Large intestine (tissue), 3 donors: Measurements from ENCODE around the gene NOS3. TPM values are rescaled to one million over a fixed set of nuclear protein-coding genes. Genes with fewer than 3 reads are reported as not detected.

Experiments used
- DNase-seq, 2 donors: peaks; one replicate each; pipeline versions ENCODE4 v3.0.0 to v3.0.0-alpha.2; 2013
- H3K27ac ChIP-seq: one replicate; pipeline ENCODE4 v1.5.1; 2013; ENCODE audit warnings: low read length
- H3K27me3 ChIP-seq: 2 replicates; pipeline ENCODE4 v1.6.1; 2013; ENCODE audit warnings: low read length; ENCODE audit not compliant: control insufficient read depth, insufficient read depth
- H3K36me3 ChIP-seq: 2 replicates; pipeline ENCODE4 v1.6.1; 2013; ENCODE audit warnings: low read length; ENCODE audit not compliant: control insufficient read depth, insufficient read depth
- H3K4me1 ChIP-seq: one replicate; pipeline ENCODE4 v1.6.1; 2013; ENCODE audit warnings: low read length; ENCODE audit not compliant: control insufficient read depth, insufficient read depth
- H3K4me3 ChIP-seq: one replicate; pipeline ENCODE4 v1.5.1; 2013; ENCODE audit warnings: low read length
- H3K9me3 ChIP-seq: one replicate; pipeline ENCODE4 v1.6.1; 2013; ENCODE audit warnings: mild to moderate bottlenecking, low read depth, low read length, moderate library complexity; ENCODE audit not compliant: control insufficient read depth
- WGBS: methylation state at CpG from one replicate; pipeline ENCODE4 v1.1.5; 2013; ENCODE audit warnings: low lambda C conversion rate; ENCODE audit not compliant: insufficient coverage; 5-methylcytosine and 5-hydroxymethylcytosine counted together
- polyA plus RNA-seq: library from polyadenylated mRNA; unstranded; fragments of 120-200 nt; gene quantifications from one replicate; pipeline ENCODE4 v1.2.1, GENCODE V29; 2013

The NOS3 gene
- polyA plus RNA-seq, 1 donor = 10.3 TPM

- Histone ChIP-seq H3K4me1 (peaks cover 11% of the 10 kb centered on the region), H3K27me3 (peaks cover 3% of the 10 kb centered on the region), H3K9me3 (no peaks in the 10 kb centered on the region), H3K36me3 (peaks cover 15% of the 10 kb centered on the region), H3K4me3 (peak overlapping the region; percentile 68), H3K27ac (peak overlapping the region; percentile 76)
- WGBS = no CpG with 5 or more reads among the region's 17 CpGs
- no peak for DNase-seq
These were observed 38.2 kb downstream of the NOS3 start for GRCh38 chr7:151028948-151029501.

DNA sequence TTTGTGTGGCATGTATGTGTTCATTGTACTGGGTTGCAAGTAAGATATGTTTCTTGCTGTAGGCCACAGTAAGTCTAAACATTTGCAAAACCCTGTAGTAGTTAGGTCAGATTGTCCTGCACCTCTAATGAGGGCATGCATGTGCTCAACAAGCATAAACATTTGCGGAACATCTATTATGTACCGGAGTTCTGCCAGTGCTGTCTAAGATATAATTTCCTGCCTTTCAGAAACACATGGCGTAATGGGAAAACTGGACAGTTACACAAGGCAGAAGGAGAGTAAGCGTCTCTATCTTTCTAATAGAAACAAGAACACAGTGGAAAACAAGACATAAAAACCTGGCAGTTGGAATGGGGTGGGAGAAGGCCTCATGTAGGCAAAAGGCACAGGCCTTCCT lies 40.2 kb downstream of the NOS3 start:
- H3K4me1 ChIP-seq = peaks cover 11% of the 10 kb centered on the region
- H3K27me3 ChIP-seq = no peaks in the 10 kb centered on the region
- H3K36me3 ChIP-seq = peaks cover 34% of the 10 kb centered on the region
- no peak overlapping the region for H3K4me3 ChIP-seq
- no peak overlapping the region for H3K27ac ChIP-seq
- no peak for DNase-seq
- H3K9me3 ChIP-seq = no peaks in the 10 kb centered on the region
- WGBS = no CpG with 5 or more reads among the region's 4 CpGs

DNA sequence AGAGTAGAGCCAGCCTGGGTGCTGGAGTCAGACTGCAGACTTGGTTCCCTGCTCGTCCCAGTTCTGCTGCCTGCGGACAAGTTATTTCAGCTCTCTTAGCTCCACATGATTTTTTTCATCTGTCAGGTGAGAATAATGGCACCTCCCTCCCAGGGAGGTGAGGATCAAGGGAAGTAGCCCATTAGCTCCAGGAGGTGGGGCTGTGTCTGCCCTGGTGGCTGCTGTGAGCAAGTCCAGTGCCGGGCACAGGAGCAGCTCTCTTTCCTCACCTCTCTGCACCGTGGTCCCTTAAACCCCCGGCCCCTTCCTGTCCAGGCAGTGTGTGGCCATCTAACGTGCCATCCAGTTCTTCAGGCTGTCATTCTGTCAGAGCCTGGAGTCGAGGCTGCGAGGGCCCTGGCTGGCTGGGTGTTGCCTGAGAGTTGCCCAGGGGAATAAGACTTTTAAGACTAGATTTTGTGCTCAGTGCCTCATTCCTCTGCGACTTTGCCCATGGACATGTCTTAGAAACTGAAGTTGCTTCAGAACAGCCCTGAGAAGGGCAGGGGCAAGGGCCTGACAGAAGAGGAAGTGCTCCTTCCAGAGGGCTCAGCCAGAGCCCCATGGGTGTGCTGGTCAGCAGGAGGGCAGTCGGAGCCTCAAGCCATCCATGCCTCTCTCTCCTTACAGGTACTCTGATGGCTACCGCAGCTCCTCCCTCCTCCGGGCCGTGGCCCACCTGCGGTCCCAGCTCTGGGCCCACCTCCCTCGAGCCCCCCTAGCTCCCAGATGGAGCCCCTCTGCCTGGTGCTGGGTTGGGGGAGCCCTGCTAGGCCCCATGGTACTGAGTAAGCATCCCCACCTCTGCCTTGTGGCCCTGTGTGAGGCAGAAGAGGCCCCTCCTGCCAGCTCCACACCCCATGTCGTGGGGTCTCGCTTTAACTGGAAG lies 42.4 kb downstream of the NOS3 start:
- H3K9me3 ChIP-seq = no peaks in the 10 kb centered on the region
- no peaks in the 10 kb centered on the region for H3K27me3 ChIP-seq
- DNase-seq = no peak
- peaks cover 48% of the 10 kb centered on the region for H3K36me3 ChIP-seq
- peaks cover 4% of the 10 kb centered on the region for H3K4me1 ChIP-seq
- H3K4me3 ChIP-seq = no peak overlapping the region
- no CpG with 5 or more reads among the region's 17 CpGs for WGBS
- no peak overlapping the region for H3K27ac ChIP-seq

DNA sequence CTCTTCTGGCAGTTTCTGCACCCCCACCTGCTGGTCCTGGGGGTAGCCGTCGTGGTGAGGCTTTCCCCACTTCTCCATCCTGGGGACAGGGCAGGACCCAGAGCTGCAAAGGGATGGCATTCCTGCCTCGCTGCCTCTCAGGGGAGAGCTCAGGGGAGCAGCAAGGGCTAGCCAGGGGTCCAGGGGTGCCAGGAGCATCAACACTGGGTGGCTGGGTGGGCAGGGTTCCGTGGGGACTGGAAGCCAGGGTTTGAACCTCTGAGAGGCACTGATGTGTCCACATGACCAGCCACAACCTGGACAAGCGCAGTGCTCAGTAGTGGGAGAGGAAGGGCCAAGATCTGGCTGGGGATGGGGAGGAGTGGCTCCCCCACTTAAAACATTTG lies 43.0 kb downstream of the NOS3 start:
- WGBS = no CpG with 5 or more reads among the region's 5 CpGs
- no peak overlapping the region for H3K4me3 ChIP-seq
- no peak overlapping the region for H3K27ac ChIP-seq
- no peaks in the 10 kb centered on the region for H3K9me3 ChIP-seq
- H3K36me3 ChIP-seq = peaks cover 48% of the 10 kb centered on the region
- peaks cover 7% of the 10 kb centered on the region for H3K4me1 ChIP-seq
- no peaks in the 10 kb centered on the region for H3K27me3 ChIP-seq
- DNase-seq = no peak

DNA sequence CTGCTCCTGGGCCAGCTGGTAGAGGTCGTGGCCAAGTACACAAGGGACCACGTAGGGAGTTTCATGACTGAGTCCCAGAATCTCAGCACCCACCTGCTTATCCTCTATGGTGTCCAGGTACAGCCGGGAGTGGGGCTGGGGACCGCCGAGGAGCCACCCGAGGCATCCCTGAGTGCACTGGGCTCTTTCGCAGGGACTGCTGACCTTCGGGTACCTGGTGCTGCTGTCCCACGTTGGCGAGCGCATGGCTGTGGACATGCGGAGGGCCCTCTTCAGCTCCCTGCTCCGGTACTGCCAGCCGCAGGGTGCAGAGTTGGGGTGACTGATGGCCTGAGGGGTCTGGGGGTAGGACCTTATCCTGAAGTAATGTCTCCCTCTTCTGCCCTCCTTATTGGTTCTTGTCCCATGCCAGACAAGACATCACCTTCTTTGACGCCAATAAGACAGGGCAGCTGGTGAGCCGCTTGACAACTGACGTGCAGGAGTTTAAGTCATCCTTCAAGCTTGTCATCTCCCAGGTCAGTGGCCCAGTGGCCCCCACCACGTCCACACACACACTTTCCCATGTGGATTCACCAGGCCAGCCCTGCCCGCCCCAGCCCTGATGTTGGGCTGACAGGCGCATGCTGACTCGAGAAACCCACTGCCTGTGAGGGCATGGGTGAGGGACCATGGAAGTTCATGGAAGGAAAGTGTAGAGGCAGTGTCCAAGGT lies 43.7 kb downstream of the NOS3 start:
- no CpG with 5 or more reads among the region's 21 CpGs for WGBS
- H3K9me3 ChIP-seq = no peaks in the 10 kb centered on the region
- peaks cover 48% of the 10 kb centered on the region for H3K36me3 ChIP-seq
- DNase-seq = no peak
- peaks cover 10% of the 10 kb centered on the region for H3K4me1 ChIP-seq
- no peak overlapping the region for H3K27ac ChIP-seq
- H3K27me3 ChIP-seq = no peaks in the 10 kb centered on the region
- H3K4me3 ChIP-seq = no peak overlapping the region

DNA sequence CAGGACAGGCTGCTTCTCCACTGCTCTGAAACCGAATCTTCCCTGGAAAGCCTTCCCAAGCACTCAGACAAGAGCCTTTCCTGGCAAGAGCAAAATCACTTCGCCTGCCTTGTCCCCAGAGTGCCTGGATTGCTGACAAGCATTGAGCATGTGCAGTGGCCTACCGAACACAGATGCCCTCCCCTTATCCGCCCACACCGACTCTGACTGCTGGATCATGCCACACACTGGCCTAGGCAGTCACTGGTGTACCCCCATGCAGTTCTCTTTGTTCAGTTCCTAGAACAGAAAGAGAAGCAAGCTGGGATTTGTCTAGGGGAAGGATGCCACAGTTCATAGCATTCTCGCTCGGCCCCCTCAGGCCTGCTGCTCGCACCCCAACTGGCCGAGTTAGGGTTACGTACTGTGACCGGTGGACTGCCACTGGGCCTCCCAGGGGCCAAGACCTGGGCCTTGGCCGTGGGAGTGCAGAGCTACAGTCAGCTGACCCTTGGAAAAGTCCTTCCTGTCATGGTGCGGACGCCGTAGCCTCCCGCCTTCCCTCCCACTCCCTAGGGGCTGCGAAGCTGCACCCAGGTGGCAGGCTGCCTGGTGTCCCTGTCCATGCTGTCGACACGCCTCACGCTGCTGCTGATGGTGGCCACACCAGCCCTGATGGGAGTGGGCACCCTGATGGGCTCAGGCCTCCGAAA lies 44.4 kb downstream of the NOS3 start:
- WGBS = no CpG with 5 or more reads among the region's 21 CpGs
- Histone ChIP-seq H3K9me3 (no peaks in the 10 kb centered on the region), H3K4me1 (peaks cover 17% of the 10 kb centered on the region), H3K4me3 (no peak overlapping the region), H3K27me3 (no peaks in the 10 kb centered on the region), H3K36me3 (peaks cover 48% of the 10 kb centered on the region), H3K27ac (no peak overlapping the region)
- no peak for DNase-seq

DNA sequence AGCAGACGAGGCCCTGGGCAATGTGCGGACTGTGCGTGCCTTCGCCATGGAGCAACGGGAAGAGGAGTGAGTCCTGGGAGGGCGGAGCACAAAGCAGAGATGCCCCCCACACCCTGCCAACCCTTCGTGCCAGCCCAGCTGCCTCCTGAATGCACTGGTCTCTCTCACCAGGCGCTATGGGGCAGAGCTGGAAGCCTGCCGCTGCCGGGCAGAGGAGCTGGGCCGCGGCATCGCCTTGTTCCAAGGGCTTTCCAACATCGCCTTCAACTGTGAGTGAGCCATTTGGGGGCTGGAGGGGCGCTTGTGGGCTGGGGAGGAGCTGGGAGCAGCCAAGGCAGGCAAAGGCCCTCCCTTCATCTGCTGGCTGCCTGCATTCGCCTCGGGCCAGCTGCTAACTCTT lies 45.1 kb downstream of the NOS3 start:
- Histone ChIP-seq H3K27me3 (no peaks in the 10 kb centered on the region), H3K4me1 (peaks cover 20% of the 10 kb centered on the region), H3K4me3 (no peak overlapping the region), H3K27ac (no peak overlapping the region), H3K36me3 (peaks cover 48% of the 10 kb centered on the region), H3K9me3 (no peaks in the 10 kb centered on the region)
- WGBS = no CpG with 5 or more reads among the region's 17 CpGs
- DNase-seq = no peak

DNA sequence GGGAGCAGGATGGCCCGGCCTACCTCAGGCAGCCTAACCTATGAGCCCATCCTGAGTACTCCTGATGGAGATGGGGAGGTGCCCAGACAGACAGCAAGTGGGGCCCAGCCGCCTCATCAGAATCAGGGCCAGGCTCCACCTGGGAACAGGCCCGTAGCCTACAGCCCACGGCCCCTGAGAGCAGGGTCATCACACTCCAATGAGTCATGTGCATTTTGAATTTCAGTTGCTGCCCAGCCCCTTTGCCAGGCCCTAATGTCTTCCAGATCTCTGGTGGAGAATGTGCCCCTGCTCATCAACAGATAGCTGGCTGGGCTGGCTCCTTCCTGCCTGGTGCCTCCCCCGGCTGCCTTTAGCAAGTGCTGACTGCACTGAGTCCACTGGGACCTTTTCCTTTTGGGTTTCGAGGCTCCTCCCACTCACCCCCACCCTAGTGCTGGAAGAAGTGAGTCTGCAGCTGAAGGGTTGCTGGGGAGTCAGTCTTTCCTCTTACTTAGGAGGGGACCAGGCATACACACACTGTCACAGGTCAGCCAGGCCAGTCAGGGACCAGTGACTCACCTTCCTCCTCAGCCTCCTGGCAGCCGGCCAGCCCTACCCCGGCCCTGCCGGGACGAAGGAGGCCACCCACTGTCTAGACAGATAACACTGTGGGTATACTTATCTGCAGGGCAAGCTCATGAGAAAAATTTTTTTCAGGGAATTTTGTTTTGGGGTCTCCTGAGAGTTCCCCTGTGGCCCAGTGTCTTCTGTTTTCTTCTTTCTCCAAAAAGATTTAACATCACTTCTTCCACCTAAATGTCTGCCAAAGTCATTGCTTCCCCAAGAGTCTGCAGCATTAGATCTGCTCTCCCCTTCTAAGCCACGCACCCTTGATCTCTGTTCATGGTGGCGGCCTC lies 48.4 kb downstream of the NOS3 start:
- Histone ChIP-seq H3K36me3 (peaks cover 46% of the 10 kb centered on the region), H3K27me3 (no peaks in the 10 kb centered on the region), H3K27ac (peak overlapping the region; percentile 67), H3K4me1 (peaks cover 20% of the 10 kb centered on the region), H3K4me3 (no peak overlapping the region), H3K9me3 (no peaks in the 10 kb centered on the region)
- WGBS = no CpG with 5 or more reads among the region's 12 CpGs
- DNase-seq = peak; percentile 88 to 93

GRCh38 chr7:151039850-151040548 lies 49.2 kb downstream of the NOS3 start:
- no CpG with 5 or more reads among the region's 18 CpGs for WGBS
- no peaks in the 10 kb centered on the region for H3K27me3 ChIP-seq
- no peaks in the 10 kb centered on the region for H3K9me3 ChIP-seq
- DNase-seq = peak in 1 of 2 donors; percentile 54
- H3K4me3 ChIP-seq = no peak overlapping the region
- peaks cover 45% of the 10 kb centered on the region for H3K36me3 ChIP-seq
- peak overlapping the region; percentile 67 for H3K27ac ChIP-seq
- H3K4me1 ChIP-seq = peaks cover 20% of the 10 kb centered on the region
